Vagina (tissue), 2 donors: ENCODE measurements around the gene IGF2BP3. TPM values are rescaled to one million over a fixed set of nuclear protein-coding genes. Genes with fewer than 3 reads are reported as not detected.
"Not testable (repeated sequence)": the region's sequence is repeated elsewhere in the genome, so short reads cannot be mapped to it uniquely, and the experiment has no call there.

ENCODE experiments used
- DNase-seq, 2 donors: peaks; one replicate each; pipeline ENCODE4 v3.0.0-alpha.2; 2017; ENCODE audit errors: extremely low spot score in 2 of 2
- H3K27ac ChIP-seq: fragments of 200-600 bp; sonication (generic); one replicate; pipeline ENCODE4 v1.5.1; 2019
- H3K27me3 ChIP-seq: fragments of 200-600 bp; sonication (generic); one replicate; pipeline ENCODE4 v1.5.1; 2019
- H3K36me3 ChIP-seq, 2 donors: fragments of 200-600 bp; sonication (generic); one replicate each; pipeline ENCODE4 v1.5.1; 2017 to 2019
- H3K4me1 ChIP-seq: fragments of 200-600 bp; sonication (generic); one replicate; pipeline ENCODE4 v1.5.1; 2019
- H3K4me3 ChIP-seq, 2 donors: fragments of 200-600 bp; sonication (generic); 1 replicate in 1 of 2; 2 replicates in 1 of 2; pipeline ENCODE4 v1.5.1; 2016 to 2019
- H3K9me3 ChIP-seq: fragments of 200-600 bp; sonication (generic); one replicate; pipeline ENCODE4 v1.5.1; 2019
- POLR2A ChIP-seq, 2 donors: fragments of 450-650 bp; IDR thresholded peaks; one replicate each; pipeline ENCODE4 v1.6.1; 2017; ENCODE audit warnings: antibody characterized with exemption in 2 of 2, mild to moderate bottlenecking in 2 of 2, moderate library complexity in 2 of 2
- POLR2AphosphoS5 ChIP-seq, 2 donors: sonication (generic); formaldehyde crosslinking; IDR thresholded peaks; one replicate each; pipeline ENCODE4 v1.9.0; 2017; ENCODE audit warnings: antibody characterized with exemption in 2 of 2, mild to moderate bottlenecking in 2 of 2, low read depth in 1 of 2; ENCODE audit not compliant: insufficient read depth in 1 of 2
- intact Hi-C: fragments of 100-400 bp; cut with DNase I; formaldehyde crosslinking; loops from one replicate; pipeline ENCODE4 v1.15.1; 2023
- total RNA-seq: library from RNA; depleted of rRNA; stranded (reverse); fragments of >200 nt; gene quantifications from one replicate; pipeline ENCODE4 v1.2.3, GENCODE V29; 2016
- TF ChIP-seq, protein P1 (sequence below), 3 experiments: fragments of 450-650 bp in 2 of 3; fragments of 200-600 bp in 1 of 3; sonication (generic) in 1 of 3; IDR thresholded peaks; one replicate each; pipeline ENCODE4 v1.5.1; 2017 to 2019; ENCODE audit warnings: antibody characterized with exemption in 3 of 3, mild to moderate bottlenecking in 2 of 3, moderate library complexity in 2 of 3

The IGF2BP3 gene
- total RNA-seq, 1 donor from 2014 or later = 11.8 TPM

- intact Hi-C loops = no loop called here
Observed at GRCh38 chr7:23490357-23491135, 20.3 kb upstream of the IGF2BP3 start.

GRCh38 chr7:23488714-23489113, 18.4 kb upstream of the IGF2BP3 start:
- intact Hi-C loops, H3K9me3 ChIP-seq, H3K36me3 ChIP-seq, H3K4me1 ChIP-seq, H3K27ac ChIP-seq, H3K4me3 ChIP-seq, DNase-seq, H3K27me3 ChIP-seq: not testable (repeated sequence)

More at GRCh38 chr7:23490357-23491135, 20.3 kb upstream of the IGF2BP3 start:
- Histone ChIP-seq H3K27me3 (no peaks in the 10 kb centered on the region), H3K9me3 (no peaks in the 10 kb centered on the region), H3K4me1 (peaks cover 10% of the 10 kb centered on the region), H3K36me3 (no peaks in the 10 kb centered on the region), H3K27ac (no peak overlapping the region), H3K4me3 (peak overlapping the region; percentile 52 to 57)
- TF ChIP-seq POLR2AphosphoS5 (IDR thresholded peaks at IDR 0.05; ENCODE audit: insufficient read depth in 1 of 2, low read depth in 1 of 2) (peak in 1 of 2 donors; percentile 20), POLR2A (IDR thresholded peaks at IDR 0.05) (no peak)
- TF ChIP-seq, protein P1, sequence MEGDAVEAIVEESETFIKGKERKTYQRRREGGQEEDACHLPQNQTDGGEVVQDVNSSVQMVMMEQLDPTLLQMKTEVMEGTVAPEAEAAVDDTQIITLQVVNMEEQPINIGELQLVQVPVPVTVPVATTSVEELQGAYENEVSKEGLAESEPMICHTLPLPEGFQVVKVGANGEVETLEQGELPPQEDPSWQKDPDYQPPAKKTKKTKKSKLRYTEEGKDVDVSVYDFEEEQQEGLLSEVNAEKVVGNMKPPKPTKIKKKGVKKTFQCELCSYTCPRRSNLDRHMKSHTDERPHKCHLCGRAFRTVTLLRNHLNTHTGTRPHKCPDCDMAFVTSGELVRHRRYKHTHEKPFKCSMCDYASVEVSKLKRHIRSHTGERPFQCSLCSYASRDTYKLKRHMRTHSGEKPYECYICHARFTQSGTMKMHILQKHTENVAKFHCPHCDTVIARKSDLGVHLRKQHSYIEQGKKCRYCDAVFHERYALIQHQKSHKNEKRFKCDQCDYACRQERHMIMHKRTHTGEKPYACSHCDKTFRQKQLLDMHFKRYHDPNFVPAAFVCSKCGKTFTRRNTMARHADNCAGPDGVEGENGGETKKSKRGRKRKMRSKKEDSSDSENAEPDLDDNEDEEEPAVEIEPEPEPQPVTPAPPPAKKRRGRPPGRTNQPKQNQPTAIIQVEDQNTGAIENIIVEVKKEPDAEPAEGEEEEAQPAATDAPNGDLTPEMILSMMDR (IDR thresholded peaks at IDR 0.05) = no peak
- no peak for DNase-seq

DNA sequence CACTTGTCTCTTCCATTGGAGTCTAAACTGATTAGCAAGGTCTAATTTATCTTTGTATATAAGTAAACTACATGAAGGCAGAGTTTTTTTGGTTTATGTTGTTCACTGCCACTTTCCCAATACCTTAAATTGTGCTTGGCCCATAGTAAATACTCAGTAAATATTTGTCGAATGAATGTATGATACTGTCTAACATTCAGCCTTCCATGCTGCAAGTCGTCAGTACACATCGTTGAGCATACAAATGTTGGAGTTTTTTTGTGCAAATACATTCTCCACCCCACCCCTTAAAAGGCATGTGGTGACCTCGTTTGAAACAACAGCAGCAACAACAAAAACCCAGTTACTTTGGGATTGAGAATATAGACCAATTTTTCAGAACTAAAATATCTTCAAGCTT, 17.4 kb upstream of the IGF2BP3 start:
- Histone ChIP-seq H3K9me3 (no peaks in the 10 kb centered on the region), H3K4me1 (peaks cover 10% of the 10 kb centered on the region), H3K27ac (no peak overlapping the region), H3K4me3 (no peak overlapping the region), H3K36me3 (no peaks in the 10 kb centered on the region), H3K27me3 (no peaks in the 10 kb centered on the region)
- intact Hi-C loops = no loop called here
- DNase-seq = no peak
- TF ChIP-seq, protein P1 (IDR thresholded peaks at IDR 0.05) = no peak
- TF ChIP-seq POLR2A (IDR thresholded peaks at IDR 0.05) = no peak
- no peak for TF ChIP-seq POLR2AphosphoS5 (IDR thresholded peaks at IDR 0.05; ENCODE audit: insufficient read depth in 1 of 2, low read depth in 1 of 2)

DNA sequence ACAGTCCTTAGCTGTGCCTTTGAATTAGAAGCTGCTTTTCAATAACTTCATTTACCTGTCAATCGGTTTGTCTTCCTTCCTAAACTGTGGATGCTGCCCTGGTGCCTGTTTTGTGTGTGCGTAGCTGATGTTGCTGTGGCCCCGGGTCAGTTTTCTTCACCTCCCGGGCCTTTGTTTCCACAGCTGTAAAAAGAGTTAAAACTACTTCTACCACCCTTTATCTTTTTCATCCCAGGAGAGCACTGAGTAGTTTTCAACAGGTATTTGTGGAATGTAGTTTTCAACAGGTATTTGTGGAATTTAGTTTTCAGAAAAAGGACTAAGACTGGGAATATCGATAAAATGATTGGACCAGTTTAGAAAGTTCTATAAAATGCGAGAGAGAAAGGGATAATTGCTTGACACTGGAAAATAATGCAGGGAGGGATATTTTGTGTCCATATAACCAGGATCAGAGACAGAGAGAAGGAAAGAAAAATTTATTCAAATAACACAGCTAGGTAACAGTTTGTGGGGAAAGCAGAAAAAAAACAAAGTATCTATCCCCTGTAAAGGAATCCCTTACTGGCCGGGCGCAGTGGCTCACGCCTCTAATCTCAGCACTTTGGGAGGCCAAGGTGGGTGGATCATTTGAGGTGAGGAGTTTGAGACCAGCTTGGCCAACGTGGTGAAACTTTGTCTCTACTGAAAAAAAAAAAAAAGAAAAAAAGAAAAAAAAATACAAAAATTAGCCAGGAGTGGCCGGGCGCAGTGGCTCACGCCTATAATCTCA, 15.9 kb upstream of the IGF2BP3 start:
- intact Hi-C loops = no loop called here

GRCh38 chr7:23482686-23483085, 12.4 kb upstream of the IGF2BP3 start:
- Histone ChIP-seq H3K36me3 (no peaks in the 10 kb centered on the region), H3K9me3 (no peaks in the 10 kb centered on the region), H3K27me3 (peaks cover 9% of the 10 kb centered on the region), H3K4me3 (no peak overlapping the region), H3K4me1 (no peaks in the 10 kb centered on the region), H3K27ac (no peak overlapping the region)
- intact Hi-C loops = no loop called here
- TF ChIP-seq, protein P1 (IDR thresholded peaks at IDR 0.05) = no peak
- TF ChIP-seq POLR2A (IDR thresholded peaks at IDR 0.05) = no peak
- TF ChIP-seq POLR2AphosphoS5 (IDR thresholded peaks at IDR 0.05; ENCODE audit: insufficient read depth in 1 of 2, low read depth in 1 of 2) = no peak
- DNase-seq = no peak

More for the DNA sequence above, 15.9 kb upstream of the IGF2BP3 start:
- Histone ChIP-seq H3K36me3 (no peaks in the 10 kb centered on the region), H3K27me3 (no peaks in the 10 kb centered on the region), H3K27ac (no peak overlapping the region), H3K4me3 (no peak overlapping the region), H3K4me1 (peaks cover 5% of the 10 kb centered on the region), H3K9me3 (no peaks in the 10 kb centered on the region)
- no peak for TF ChIP-seq POLR2AphosphoS5 (IDR thresholded peaks at IDR 0.05; ENCODE audit: insufficient read depth in 1 of 2, low read depth in 1 of 2)
- no peak for DNase-seq
